ENCODE measurements around the gene JAK3.

- TF ChIP-seq CTCF (IDR thresholded peaks at IDR 0.05) (no peak), POLR2A (IDR thresholded peaks at IDR 0.05) (no peak), EP300 (IDR thresholded peaks at IDR 0.05) (no peak)
These were observed 21.2 kb downstream of the JAK3 start for GRCh38 chr19:17826508-17827056.
